HG02840 (cell line): Measurements from ENCODE around the gene LMX1B.

ENCODE experiments used
- ATAC-seq: cut with Tn5 transposase; IDR thresholded peaks from one replicate; pipeline ENCODE4 v1.9.1; 2021; ENCODE audit warnings: mild to moderate bottlenecking, moderate library complexity, moderate number of reproducible peaks; ENCODE audit not compliant: unreplicated experiment, low FRiP score

Gene LMX1B

GRCh38 chr9:126604059-126605055 lies 9.4 kb upstream of the LMX1B start:
- no peak for ATAC-seq

GRCh38 chr9:126605792-126606482 lies 7.8 kb upstream of the LMX1B start:
- no peak for ATAC-seq

- no peak for ATAC-seq
Measured at GRCh38 chr9:126606483-126606870, 7.3 kb upstream of the LMX1B start.

- no peak for ATAC-seq
Measured at GRCh38 chr9:126607086-126607485, 6.6 kb upstream of the LMX1B start.

- no peak for ATAC-seq
Measured at GRCh38 chr9:126607731-126608130, 6.0 kb upstream of the LMX1B start.

- ATAC-seq: no peak
Measured at GRCh38 chr9:126608551-126608950, 5.2 kb upstream of the LMX1B start.

GRCh38 chr9:126609191-126609590 lies 4.5 kb upstream of the LMX1B start:
- ATAC-seq: no peak

GRCh38 chr9:126609711-126610388 lies 3.9 kb upstream of the LMX1B start:
- ATAC-seq: no peak

- ATAC-seq: no peak
Measured at GRCh38 chr9:126611193-126611591, 2.5 kb upstream of the LMX1B start.

GRCh38 chr9:126611592-126612325 lies 2.0 kb upstream of the LMX1B start:
- ATAC-seq: no peak

GRCh38 chr9:126612326-126612812 lies 1.4 kb upstream of the LMX1B start:
- no peak for ATAC-seq

GRCh38 chr9:126612813-126613641 lies 701 bp upstream of the LMX1B start:
- ATAC-seq: no peak

- ATAC-seq: no peak
Measured at GRCh38 chr9:126614088-126614454, 343 bp downstream of the LMX1B start.

- no peak for ATAC-seq
Measured at GRCh38 chr9:126614455-126615244, 922 bp downstream of the LMX1B start.

- ATAC-seq: no peak
Measured at GRCh38 chr9:126615245-126615790, 1.6 kb downstream of the LMX1B start.

- no peak for ATAC-seq
Measured at GRCh38 chr9:126615791-126616447, 2.2 kb downstream of the LMX1B start.

- ATAC-seq: no peak
Measured at GRCh38 chr9:126616521-126616976, 2.8 kb downstream of the LMX1B start.
